Activated T-helper 17 cell treated with anti-CD3 and anti-CD28 coated beads, Interleukin-2, amount 50 U/mL, for 72 hours (primary cell): ENCODE results near the gene ETS1. TPM values are rescaled to one million over a fixed set of nuclear protein-coding genes. Genes with fewer than 3 reads are reported as not detected.
"Not testable (repeated sequence)": the region's sequence is repeated elsewhere in the genome, so short reads cannot be mapped to it uniquely, and the experiment has no call there.

Experiments
- ATAC-seq: fragments of 150-1000 bp; cut with Tn5 transposase; replicated peaks from 2 replicates; pipeline ENCODE4 v1.10.0; 2021; ENCODE audit warnings: mild to moderate bottlenecking, moderate library complexity
- H3K27ac Mint-ChIP-seq: one replicate; pipeline ENCODE4 v1.8.0; 2022; ENCODE audit warnings: mixed read lengths
- H3K27me3 Mint-ChIP-seq: one replicate; pipeline ENCODE4 v1.8.0; 2022; ENCODE audit warnings: mixed read lengths
- H3K36me3 Mint-ChIP-seq: one replicate; pipeline ENCODE4 v1.8.0; 2022; ENCODE audit warnings: low read depth, mild to moderate bottlenecking, mixed read lengths
- H3K4me1 Mint-ChIP-seq: one replicate; pipeline ENCODE4 v1.8.0; 2022; ENCODE audit warnings: mixed read lengths
- H3K4me3 Mint-ChIP-seq: one replicate; pipeline ENCODE4 v1.8.0; 2022; ENCODE audit warnings: mild to moderate bottlenecking, mixed read lengths
- H3K9me3 Mint-ChIP-seq: one replicate; pipeline ENCODE4 v1.8.0; 2022; ENCODE audit warnings: mixed read lengths
- total RNA-seq, 2 donors: library from RNA; stranded (reverse); gene quantifications; one replicate each; pipeline ENCODE4 v1.2.3, GENCODE V29; 2022

Gene ETS1
- total RNA-seq, 2 donors from 2014 or later: 309 to 471 TPM

DNA sequence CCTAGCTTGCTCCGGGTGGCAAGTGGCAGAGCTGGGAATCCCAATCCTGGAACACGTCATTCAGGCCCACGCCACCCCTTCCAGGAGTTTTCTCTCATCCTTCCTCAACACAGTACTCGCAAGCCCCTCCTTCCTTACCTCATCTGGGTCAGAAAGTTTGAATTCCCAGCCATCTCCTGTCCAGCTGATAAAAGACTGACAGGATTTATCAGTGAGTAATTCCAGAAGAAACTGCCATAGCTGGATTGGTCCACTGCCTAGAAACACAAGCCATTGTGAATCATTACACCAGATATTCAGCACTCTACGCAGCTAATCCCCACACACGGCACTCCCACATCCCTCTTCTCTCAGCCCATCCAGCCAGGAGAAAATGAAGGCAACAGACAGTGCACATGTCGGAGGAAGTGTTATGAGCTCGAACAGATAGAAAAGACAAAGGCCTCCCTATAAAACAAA, 124.0 kb downstream of the ETS1 start:
- H3K4me1 Mint-ChIP-seq: peaks cover 75% of the 10 kb centered on the region
- ATAC-seq: no peak

DNA sequence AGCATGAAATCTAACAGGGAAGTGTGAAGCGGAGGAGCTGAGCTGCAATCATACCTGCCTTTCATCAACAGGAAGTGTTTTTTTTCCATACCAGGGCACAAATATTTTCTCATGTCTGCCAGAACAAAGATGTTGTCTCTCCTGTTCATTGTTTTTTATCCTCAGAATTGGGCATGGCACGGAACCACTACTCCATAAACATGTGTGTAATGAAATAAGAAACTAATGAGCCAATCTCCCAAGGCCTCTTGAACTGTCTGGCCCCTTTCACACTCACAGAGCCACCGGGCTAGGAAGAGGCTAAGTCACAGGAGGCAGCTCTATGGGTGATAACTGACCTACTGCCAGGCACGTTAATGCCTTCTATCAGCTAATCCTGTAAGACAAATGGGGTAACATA, 124.4 kb downstream of the ETS1 start:
- Mint-ChIP-seq H3K9me3 (no peaks in the 10 kb centered on the region), H3K27me3 (no peaks in the 10 kb centered on the region), H3K4me1 (peaks cover 71% of the 10 kb centered on the region), H3K27ac (peak overlapping the region; percentile 100), H3K36me3 (peaks cover 100% of the 10 kb centered on the region), H3K4me3 (peak overlapping the region; percentile 99)
- ATAC-seq: no peak

More for the DNA sequence above, 124.0 kb downstream of the ETS1 start:
- Mint-ChIP-seq H3K36me3 (peaks cover 100% of the 10 kb centered on the region), H3K9me3 (no peaks in the 10 kb centered on the region), H3K27me3 (no peaks in the 10 kb centered on the region), H3K4me3 (peak overlapping the region; percentile 99), H3K27ac (peak overlapping the region; percentile 100)

DNA sequence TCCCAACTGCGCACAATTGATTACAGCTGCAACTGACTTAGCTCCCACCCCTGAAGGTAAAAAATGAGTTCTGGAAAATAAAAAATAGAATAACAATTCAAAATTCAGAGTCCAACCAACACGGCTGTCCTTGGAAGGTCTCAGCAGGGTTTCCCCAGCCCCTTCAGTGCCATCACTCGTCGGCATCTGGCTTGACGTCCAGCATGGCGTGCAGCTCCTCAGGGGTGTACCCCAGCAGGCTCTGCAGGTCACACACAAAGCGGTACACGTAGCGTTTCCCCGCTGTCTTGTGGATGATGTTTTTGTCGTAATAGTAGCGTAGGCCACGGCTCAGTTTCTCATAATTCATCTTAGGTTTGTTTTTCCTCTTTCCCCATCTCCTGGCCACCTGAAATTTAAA, 125.2 kb downstream of the ETS1 start:
- Mint-ChIP-seq H3K4me1 (peaks cover 67% of the 10 kb centered on the region), H3K9me3 (peaks cover 2% of the 10 kb centered on the region), H3K27me3 (no peaks in the 10 kb centered on the region), H3K27ac (peak overlapping the region; percentile 100), H3K4me3 (peak overlapping the region; percentile 99), H3K36me3 (peaks cover 100% of the 10 kb centered on the region)
- ATAC-seq: no peak

DNA sequence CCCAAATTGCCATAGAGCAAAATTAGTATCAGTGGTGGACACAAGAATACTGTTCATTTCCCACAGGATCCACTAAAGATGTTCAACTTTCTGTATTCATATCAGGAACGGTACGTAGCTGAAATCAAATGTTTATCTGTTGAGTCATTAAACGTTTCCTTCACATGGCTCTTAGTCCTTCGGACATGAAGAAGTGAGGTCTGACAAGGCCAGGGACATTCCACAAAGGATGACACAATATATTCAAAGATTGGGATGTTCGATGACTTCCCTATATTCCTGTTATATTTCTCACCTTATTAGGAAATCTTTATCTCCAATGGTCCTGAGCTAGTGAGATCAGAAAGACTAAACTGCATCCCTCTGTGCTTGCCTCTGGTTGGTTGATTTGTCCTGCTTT, 129.0 kb downstream of the ETS1 start:
- H3K36me3 Mint-ChIP-seq: peaks cover 88% of the 10 kb centered on the region
- H3K27me3 Mint-ChIP-seq: no peaks in the 10 kb centered on the region
- H3K9me3 Mint-ChIP-seq: peaks cover 7% of the 10 kb centered on the region
- no peak for ATAC-seq
- H3K4me3 Mint-ChIP-seq: no peak overlapping the region
- peaks cover 58% of the 10 kb centered on the region for H3K4me1 Mint-ChIP-seq
- peak overlapping the region; percentile 46 for H3K27ac Mint-ChIP-seq

DNA sequence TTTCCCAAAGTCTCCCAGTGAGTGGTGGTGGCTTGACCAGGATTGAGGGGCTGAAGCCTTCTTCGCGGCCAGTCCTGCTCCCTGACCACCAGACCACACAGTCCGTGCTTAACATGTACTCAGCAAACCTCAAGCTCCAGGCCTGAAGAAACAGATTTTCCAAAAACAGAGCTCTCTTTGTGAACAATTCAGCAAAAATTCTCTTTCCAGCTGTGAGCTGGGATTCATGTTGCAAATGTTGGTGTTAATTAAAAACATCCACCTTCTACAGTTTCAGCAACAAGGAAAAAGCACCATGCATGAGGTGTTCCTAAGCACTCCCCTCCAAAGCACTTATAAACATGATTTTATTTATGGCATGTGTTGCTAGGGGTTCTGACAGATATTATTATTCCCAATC, 129.5 kb downstream of the ETS1 start:
- H3K9me3 Mint-ChIP-seq: peaks cover 7% of the 10 kb centered on the region
- peak overlapping the region; percentile 85 for H3K27ac Mint-ChIP-seq
- no peaks in the 10 kb centered on the region for H3K27me3 Mint-ChIP-seq
- peaks cover 58% of the 10 kb centered on the region for H3K4me1 Mint-ChIP-seq
- no peak overlapping the region for H3K4me3 Mint-ChIP-seq
- H3K36me3 Mint-ChIP-seq: peaks cover 83% of the 10 kb centered on the region
- ATAC-seq: no peak

DNA sequence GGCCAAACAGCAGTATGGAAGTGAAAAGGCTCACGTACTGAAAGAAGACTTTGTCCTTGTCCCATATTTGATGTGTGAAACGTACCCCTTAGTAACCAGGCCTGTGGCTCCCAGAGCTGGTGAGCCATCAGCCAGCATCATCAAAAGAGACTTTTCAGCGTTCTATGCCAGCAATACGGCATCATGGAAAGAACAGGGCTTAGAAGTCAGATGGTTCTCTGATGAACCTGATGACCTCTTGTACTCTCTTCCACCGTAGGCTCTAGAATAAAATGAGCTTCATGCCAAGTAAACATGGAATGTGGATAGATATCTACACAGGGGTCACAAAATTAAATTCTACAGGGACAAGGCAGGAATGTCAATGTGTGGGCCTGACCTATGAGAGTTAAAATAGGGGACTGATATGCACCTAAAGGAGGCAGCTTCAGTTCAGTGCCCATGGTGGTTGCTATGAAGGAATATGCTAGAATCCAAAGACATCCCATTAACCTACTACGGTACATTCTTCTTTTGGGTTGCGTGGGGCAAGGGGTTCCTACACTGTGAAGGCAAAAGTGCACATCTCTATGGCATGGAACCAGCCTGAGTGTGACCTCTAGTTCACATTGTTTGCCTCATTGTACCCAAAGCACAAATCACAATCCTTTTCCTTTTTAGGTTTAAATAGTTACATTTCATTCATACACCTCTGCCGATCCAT, 130.6 kb downstream of the ETS1 start:
- peak; percentile 18 for ATAC-seq
- peak overlapping the region; percentile 11 for H3K4me3 Mint-ChIP-seq
- peaks cover 76% of the 10 kb centered on the region for H3K36me3 Mint-ChIP-seq
- peaks cover 7% of the 10 kb centered on the region for H3K9me3 Mint-ChIP-seq
- H3K27me3 Mint-ChIP-seq: no peaks in the 10 kb centered on the region
- peak overlapping the region; percentile 85 for H3K27ac Mint-ChIP-seq
- H3K4me1 Mint-ChIP-seq: peaks cover 67% of the 10 kb centered on the region

DNA sequence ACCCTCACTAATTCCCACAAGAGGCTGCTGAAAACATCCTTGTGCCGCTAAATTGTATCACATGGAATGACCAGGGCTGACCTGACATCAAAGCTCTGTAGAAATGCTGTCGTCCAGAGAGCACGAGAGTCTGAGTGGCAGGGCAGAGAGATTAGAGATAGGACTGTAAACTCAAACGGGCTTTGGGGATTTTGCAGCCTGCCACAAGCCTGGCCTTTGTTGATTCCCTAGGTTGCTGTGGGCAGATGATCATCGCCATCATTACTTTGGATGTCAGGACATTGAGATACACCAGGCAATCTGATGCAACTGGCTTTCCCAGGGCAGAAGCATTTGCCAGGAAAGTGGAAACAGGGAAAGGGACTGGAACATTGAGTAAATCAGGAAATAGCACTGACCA, 131.6 kb downstream of the ETS1 start:
- Mint-ChIP-seq H3K4me3 (no peak overlapping the region), H3K4me1 (peaks cover 61% of the 10 kb centered on the region)

DNA sequence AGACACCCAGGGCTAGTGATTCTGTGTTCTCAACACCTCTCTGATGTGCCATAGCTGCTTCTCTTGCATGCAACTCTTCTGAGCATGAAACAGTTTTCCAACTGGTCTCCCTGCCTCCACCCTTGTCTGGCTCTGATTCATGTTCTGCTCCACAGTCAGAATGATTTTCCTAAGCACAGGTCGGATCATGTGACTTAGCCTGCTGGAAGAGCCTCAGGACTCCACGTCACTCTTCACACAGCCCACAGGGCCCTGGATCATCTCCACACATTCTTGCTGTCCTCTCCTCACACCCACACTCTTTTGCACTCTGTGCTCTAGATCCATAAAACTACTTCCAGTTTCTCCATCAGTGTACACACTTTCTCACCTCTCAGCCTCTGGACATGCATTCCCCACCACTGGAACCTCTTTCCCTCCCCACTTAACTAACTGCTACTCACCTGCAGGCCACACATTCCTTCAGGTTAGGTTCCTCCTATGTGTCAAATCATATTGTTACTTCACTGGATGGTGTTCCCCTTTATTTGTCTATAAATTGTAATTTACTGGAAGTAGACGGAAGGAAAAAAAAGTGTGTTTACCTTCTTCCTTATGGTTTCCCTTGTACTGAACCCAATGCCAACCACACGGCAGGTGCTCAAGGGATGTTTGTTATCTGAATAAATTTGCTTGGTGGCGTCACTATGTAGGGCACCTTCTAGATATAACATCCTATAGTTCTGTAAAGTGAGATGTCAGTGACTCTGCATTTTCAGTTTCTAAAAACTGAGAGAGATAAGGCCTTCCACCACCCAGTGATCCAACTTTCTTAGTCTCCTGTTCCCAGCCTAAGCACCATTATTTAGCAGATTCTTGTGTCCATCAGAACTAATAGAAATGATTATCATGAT, 133.7 kb downstream of the ETS1 start:
- peak overlapping the region; percentile 57 for H3K4me3 Mint-ChIP-seq
- peaks cover 56% of the 10 kb centered on the region for H3K4me1 Mint-ChIP-seq

More for the DNA sequence above, 131.6 kb downstream of the ETS1 start:
- H3K36me3 Mint-ChIP-seq: peaks cover 66% of the 10 kb centered on the region
- ATAC-seq: no peak
- no peaks in the 10 kb centered on the region for H3K27me3 Mint-ChIP-seq
- peaks cover 7% of the 10 kb centered on the region for H3K9me3 Mint-ChIP-seq
- H3K27ac Mint-ChIP-seq: peak overlapping the region; percentile 85

DNA sequence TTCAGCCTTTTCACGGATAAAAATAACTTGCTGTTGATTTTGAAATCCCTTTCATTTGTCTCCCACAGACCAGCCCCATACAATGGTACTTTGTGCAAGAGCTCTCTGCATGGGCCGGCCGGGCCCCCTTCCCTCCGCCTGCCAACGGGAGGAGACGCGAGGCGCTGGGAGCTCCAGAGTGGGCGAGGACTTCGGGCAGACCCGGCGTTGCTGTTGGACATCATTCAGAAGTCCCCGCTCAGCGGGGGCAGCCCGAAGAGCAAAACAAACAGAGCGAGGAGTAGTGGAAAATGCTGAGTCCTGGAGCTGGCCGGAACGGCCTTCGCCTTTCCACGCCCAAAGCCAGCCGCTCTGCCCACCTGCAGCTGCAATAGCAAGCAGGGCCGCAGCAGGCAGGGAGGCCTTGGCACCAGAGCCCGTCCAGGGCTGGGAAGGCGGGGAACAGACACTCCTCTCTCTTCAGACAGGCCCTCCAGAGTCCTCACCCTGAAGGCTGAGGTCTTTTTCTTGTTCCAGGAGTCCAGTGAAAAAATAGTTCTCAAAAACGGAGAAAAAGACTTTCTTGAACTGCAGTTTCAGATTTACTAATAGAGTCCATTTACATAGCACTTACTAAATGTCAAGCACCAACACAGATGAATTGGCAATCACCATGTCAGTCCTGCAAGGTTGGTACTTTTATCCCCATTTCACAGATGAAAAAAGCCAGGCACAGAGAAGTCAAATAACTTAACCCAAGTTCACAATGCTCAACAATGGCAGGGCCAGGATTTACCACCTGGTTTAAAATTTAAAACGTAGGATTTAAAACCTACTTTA, 135.5 kb downstream of the ETS1 start:
- Mint-ChIP-seq H3K36me3 (peaks cover 27% of the 10 kb centered on the region), H3K27ac (peak overlapping the region; percentile 85), H3K9me3 (peaks cover 4% of the 10 kb centered on the region), H3K4me3 (peak overlapping the region; percentile 57), H3K4me1 (peaks cover 60% of the 10 kb centered on the region), H3K27me3 (no peaks in the 10 kb centered on the region)
- peak; percentile 18 for ATAC-seq

More for the DNA sequence above, 133.7 kb downstream of the ETS1 start:
- Mint-ChIP-seq H3K36me3 (peaks cover 45% of the 10 kb centered on the region), H3K9me3 (peaks cover 7% of the 10 kb centered on the region), H3K27ac (peak overlapping the region; percentile 85), H3K27me3 (no peaks in the 10 kb centered on the region)
- ATAC-seq: peak; percentile 54

DNA sequence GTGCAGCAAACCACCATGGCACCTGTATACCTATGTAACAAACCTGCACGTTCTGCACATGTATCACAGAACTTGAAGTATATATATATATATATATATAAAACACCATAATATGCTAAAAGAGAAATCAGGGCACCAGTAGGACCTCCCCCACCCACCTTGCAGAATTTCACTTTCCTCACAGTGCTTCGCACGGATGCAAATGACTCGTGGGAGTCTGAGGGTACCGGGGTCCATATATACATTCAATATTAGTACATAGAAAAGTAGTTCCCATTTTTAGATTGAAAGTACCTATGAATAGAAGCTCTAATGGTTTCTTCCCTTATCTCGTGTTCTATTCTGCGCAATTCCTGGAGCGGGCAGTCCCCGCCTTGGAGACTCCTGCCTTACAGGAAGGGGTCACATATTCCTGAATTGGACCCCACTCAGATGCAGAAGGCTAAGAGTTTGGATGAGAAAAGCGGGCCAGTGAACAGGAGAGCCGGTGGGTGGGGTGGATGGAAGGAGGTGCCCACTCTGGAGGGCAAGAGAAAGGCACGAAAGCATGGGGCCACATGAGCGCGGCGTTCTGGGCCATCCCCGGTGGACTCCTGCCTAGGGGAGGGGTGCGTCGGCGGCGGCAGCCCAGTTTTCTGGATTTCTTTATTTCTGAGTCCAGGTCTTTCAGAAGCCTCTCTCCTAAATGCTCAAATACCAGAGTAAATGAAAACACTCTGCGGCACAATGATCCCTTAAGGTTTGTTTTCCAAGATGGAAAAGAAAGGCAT, 136.3 kb downstream of the ETS1 start:
- Mint-ChIP-seq H3K4me1 (peaks cover 62% of the 10 kb centered on the region), H3K27ac (peak overlapping the region; percentile 85), H3K4me3 (peak overlapping the region; percentile 57), H3K9me3 (peaks cover 4% of the 10 kb centered on the region), H3K36me3 (peaks cover 19% of the 10 kb centered on the region), H3K27me3 (no peaks in the 10 kb centered on the region)
- no peak for ATAC-seq

DNA sequence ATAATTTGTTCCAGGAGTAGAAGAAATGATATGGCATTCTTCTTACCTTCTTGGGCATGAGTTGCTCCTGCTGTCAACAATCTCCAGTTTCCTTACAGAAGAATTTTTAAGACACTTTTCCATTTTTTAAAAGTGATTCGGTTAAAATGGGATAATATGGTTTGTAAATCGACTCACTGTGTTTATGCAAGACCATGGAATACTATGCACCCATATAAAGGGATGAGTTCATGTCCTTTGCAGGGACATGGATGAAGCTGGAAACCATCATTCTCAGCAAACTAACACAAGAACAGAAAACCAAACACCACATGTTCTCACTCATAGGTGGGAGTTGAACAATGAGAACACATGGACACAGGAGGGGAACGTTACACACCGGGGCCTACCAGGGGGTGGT, 136.9 kb downstream of the ETS1 start:
- H3K9me3 Mint-ChIP-seq, H3K27me3 Mint-ChIP-seq, H3K4me3 Mint-ChIP-seq, ATAC-seq: not testable (repeated sequence)
- Mint-ChIP-seq H3K4me1 (peaks cover 57% of the 10 kb centered on the region), H3K36me3 (peaks cover 13% of the 10 kb centered on the region), H3K27ac (peak overlapping the region; percentile 29)

DNA sequence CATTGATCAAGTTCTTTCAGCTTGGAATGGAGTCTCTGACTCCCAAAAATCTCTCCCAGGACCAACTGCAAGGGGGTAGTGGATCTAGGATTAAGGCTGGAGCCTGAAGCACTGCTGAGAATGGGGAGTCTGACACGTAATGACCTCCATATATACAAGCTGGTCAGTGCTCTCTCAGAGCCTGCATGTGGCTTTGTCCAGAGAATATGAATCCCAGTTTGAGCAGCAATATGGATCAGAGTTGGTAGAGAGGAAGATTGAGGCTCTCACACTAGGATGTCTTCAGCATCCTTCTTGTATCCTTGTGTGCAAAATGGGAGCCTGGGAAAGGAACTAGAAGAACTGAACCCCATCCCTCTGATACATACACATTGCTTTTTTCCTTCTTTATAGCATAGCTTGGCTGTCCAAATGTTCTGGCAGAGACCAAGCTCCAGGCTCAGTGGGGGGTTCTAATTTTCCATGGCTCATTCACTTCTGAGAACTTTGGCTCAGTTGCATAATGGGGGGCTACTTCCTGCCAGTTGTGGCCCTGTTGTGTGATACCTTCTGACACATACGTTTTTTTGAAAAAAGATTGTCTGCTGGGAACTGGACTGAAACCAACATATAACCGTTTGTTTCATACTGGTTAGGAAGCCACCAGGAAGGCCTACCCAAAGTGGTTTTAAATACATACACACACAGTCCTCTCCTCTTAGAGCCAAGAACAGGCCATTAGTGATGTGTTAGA, 138.2 kb downstream of the ETS1 start:
- Mint-ChIP-seq H3K27ac (peak overlapping the region; percentile 83), H3K27me3 (no peaks in the 10 kb centered on the region), H3K36me3 (peaks cover 4% of the 10 kb centered on the region), H3K9me3 (peaks cover 4% of the 10 kb centered on the region), H3K4me3 (peak overlapping the region; percentile 50), H3K4me1 (peaks cover 44% of the 10 kb centered on the region)
- ATAC-seq: peak; percentile 42
